Tibial nerve (tissue), 4 donors: ENCODE measurements around the gene CD2AP. TPM values are rescaled to one million over a fixed set of nuclear protein-coding genes. Genes with fewer than 3 reads are reported as not detected.

Source experiments
- DNase-seq, 2 donors: peaks; one replicate each; pipeline ENCODE4 v3.0.0-alpha.2; 2019; ENCODE audit warnings: low spot score in 2 of 2
- H3K27ac ChIP-seq, 4 donors: fragments of 200-600 bp; sonication (generic) in 3 of 4; one replicate each; pipeline ENCODE4 v1.5.1; 2017 to 2019; ENCODE audit warnings: mild to moderate bottlenecking in 1 of 4
- H3K27me3 ChIP-seq, 2 donors: fragments of 200-600 bp; sonication (generic) in 1 of 2; one replicate each; pipeline versions ENCODE4 v1.5.1 to v1.6.0; 2017 to 2019
- H3K36me3 ChIP-seq, 3 donors: fragments of 200-600 bp; sonication (generic); one replicate each; pipeline ENCODE4 v1.5.1; 2018 to 2019
- H3K4me1 ChIP-seq, 4 donors: fragments of 200-600 bp; sonication (generic) in 3 of 4; one replicate each; pipeline ENCODE4 v1.5.1; 2017 to 2019
- H3K4me3 ChIP-seq, 4 donors: fragments of 200-600 bp; sonication (generic) in 3 of 4; one replicate each; pipeline ENCODE4 v1.5.1; 2017 to 2019; ENCODE audit warnings: mild to moderate bottlenecking in 1 of 4, moderate library complexity in 1 of 4
- H3K9me3 ChIP-seq, 4 donors: fragments of 200-600 bp; sonication (generic) in 3 of 4; one replicate each; pipeline ENCODE4 v1.5.1; 2017 to 2019
- EP300 ChIP-seq, 2 donors: sonication (generic); formaldehyde crosslinking; IDR thresholded peaks; one replicate each; pipeline ENCODE4 v1.6.1; 2017; ENCODE audit warnings: antibody characterized with exemption in 2 of 2, mild to moderate bottlenecking in 1 of 2
- POLR2A ChIP-seq, 2 donors: fragments of 450-650 bp; IDR thresholded peaks; one replicate each; pipeline ENCODE4 v1.6.1; 2017; ENCODE audit warnings: antibody characterized with exemption in 2 of 2, mild to moderate bottlenecking in 2 of 2, moderate library complexity in 2 of 2
- WGBS, 2 donors: methylation state at CpG; one replicate each; pipeline ENCODE4 v1.1.5; 2018; 5-methylcytosine and 5-hydroxymethylcytosine counted together
- total RNA-seq, 4 donors: library from RNA; depleted of rRNA; stranded (reverse); fragments of >200 nt; gene quantifications; one replicate each; pipeline ENCODE4 v1.1.0, GENCODE V29; 2016
- TF ChIP-seq, protein P1 (sequence below), 5 experiments: fragments of 200-600 bp in 3 of 5; fragments of 450-650 bp in 2 of 5; sonication (generic) in 3 of 5; IDR thresholded peaks; one replicate each; pipeline ENCODE4 v1.5.1; 2016 to 2019; ENCODE audit warnings: antibody characterized with exemption in 5 of 5, mild to moderate bottlenecking in 3 of 5, moderate library complexity in 2 of 5

CD2AP gene
- total RNA-seq, 4 donors from 2014 or later: 18.4 to 32.1 (median 25.2) TPM

GRCh38 chr6:47653706-47654105 lies 176.1 kb downstream of the CD2AP start:
- DNase-seq: no peak
- no peaks in the 10 kb centered on the region for H3K36me3 ChIP-seq
- H3K27me3 ChIP-seq: no peaks in the 10 kb centered on the region
- no peak overlapping the region for H3K27ac ChIP-seq
- WGBS, 2 donors: 83 to 85% methylated on average over 5 of the region's 5 CpGs
- TF ChIP-seq POLR2A (IDR thresholded peaks at IDR 0.05): no peak
- H3K9me3 ChIP-seq: no peaks in the 10 kb centered on the region
- H3K4me1 ChIP-seq: no peaks in the 10 kb centered on the region
- H3K4me3 ChIP-seq: no peak overlapping the region

- no peaks in the 10 kb centered on the region for H3K36me3 ChIP-seq
- no peak for TF ChIP-seq POLR2A (IDR thresholded peaks at IDR 0.05)
- no peak for TF ChIP-seq EP300 (IDR thresholded peaks at IDR 0.05)
- TF ChIP-seq, protein P1, sequence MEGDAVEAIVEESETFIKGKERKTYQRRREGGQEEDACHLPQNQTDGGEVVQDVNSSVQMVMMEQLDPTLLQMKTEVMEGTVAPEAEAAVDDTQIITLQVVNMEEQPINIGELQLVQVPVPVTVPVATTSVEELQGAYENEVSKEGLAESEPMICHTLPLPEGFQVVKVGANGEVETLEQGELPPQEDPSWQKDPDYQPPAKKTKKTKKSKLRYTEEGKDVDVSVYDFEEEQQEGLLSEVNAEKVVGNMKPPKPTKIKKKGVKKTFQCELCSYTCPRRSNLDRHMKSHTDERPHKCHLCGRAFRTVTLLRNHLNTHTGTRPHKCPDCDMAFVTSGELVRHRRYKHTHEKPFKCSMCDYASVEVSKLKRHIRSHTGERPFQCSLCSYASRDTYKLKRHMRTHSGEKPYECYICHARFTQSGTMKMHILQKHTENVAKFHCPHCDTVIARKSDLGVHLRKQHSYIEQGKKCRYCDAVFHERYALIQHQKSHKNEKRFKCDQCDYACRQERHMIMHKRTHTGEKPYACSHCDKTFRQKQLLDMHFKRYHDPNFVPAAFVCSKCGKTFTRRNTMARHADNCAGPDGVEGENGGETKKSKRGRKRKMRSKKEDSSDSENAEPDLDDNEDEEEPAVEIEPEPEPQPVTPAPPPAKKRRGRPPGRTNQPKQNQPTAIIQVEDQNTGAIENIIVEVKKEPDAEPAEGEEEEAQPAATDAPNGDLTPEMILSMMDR (IDR thresholded peaks at IDR 0.05): no peak
- no peaks in the 10 kb centered on the region for H3K27me3 ChIP-seq
- H3K27ac ChIP-seq: no peak overlapping the region
- H3K4me1 ChIP-seq: no peaks in the 10 kb centered on the region
- no peak overlapping the region for H3K4me3 ChIP-seq
- no peak for DNase-seq
- 75 to 79% methylated on average over 4 of the region's 4 CpGs for WGBS, 2 donors
- no peaks in the 10 kb centered on the region for H3K9me3 ChIP-seq
Measured at GRCh38 chr6:47654255-47654654, 176.7 kb downstream of the CD2AP start.

GRCh38 chr6:47655719-47656595 lies 178.4 kb downstream of the CD2AP start:
- no peak overlapping the region for H3K4me3 ChIP-seq
- whole genome bisulfite sequencing, 2 donors: 65 to 78% methylated on average over 5 to 7 of the region's 7 CpGs

DNA sequence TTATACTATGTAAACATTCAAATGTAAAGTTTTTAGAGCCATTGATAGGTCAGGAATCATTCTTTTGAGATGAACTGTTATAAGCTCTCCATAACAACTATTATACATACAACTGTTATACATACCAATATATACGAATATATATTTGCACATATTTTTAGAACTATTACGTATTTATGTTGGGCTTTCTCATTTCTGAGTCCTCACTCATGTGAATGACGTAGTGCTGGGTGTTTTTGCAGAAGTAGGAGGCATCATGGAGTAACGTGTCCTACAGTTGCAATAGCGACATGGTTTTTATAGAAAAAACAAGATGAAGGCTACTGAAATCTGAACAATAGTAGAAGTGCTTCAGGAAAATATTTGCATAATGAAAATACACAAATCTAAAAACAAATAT lies 184.4 kb downstream of the CD2AP start:
- H3K27me3 ChIP-seq: no peaks in the 10 kb centered on the region
- WGBS, 2 donors: 72 to 82% methylated on average over 5 of the region's 5 CpGs
- no peaks in the 10 kb centered on the region for H3K4me1 ChIP-seq
- H3K27ac ChIP-seq: no peak overlapping the region
- no peaks in the 10 kb centered on the region for H3K9me3 ChIP-seq
- no peak for DNase-seq
- H3K4me3 ChIP-seq: no peak overlapping the region
- H3K36me3 ChIP-seq: no peaks in the 10 kb centered on the region
- TF ChIP-seq POLR2A (IDR thresholded peaks at IDR 0.05) (no peak), EP300 (IDR thresholded peaks at IDR 0.05) (no peak)
- TF ChIP-seq, protein P1 (IDR thresholded peaks at IDR 0.05): no peak

More at GRCh38 chr6:47655719-47656595, 178.4 kb downstream of the CD2AP start:
- no peaks in the 10 kb centered on the region for H3K4me1 ChIP-seq
- no peaks in the 10 kb centered on the region for H3K9me3 ChIP-seq
- no peak for DNase-seq
- H3K27me3 ChIP-seq: no peaks in the 10 kb centered on the region
- H3K36me3 ChIP-seq: no peaks in the 10 kb centered on the region
- no peak for TF ChIP-seq POLR2A (IDR thresholded peaks at IDR 0.05)
- TF ChIP-seq EP300 (IDR thresholded peaks at IDR 0.05): no peak
- TF ChIP-seq, protein P1 (IDR thresholded peaks at IDR 0.05): no peak
- no peak overlapping the region for H3K27ac ChIP-seq

- TF ChIP-seq EP300 (IDR thresholded peaks at IDR 0.05) (no peak), POLR2A (IDR thresholded peaks at IDR 0.05) (no peak)
- TF ChIP-seq, protein P1 (IDR thresholded peaks at IDR 0.05): no peak
- no peak overlapping the region for H3K27ac ChIP-seq
- no peak overlapping the region for H3K4me3 ChIP-seq
- 63 to 71% methylated on average over 13 of the region's 13 CpGs for WGBS, 2 donors
- H3K9me3 ChIP-seq: no peaks in the 10 kb centered on the region
- no peaks in the 10 kb centered on the region for H3K27me3 ChIP-seq
- H3K4me1 ChIP-seq: no peaks in the 10 kb centered on the region
- no peak for DNase-seq
- H3K36me3 ChIP-seq: no peaks in the 10 kb centered on the region
Measured at GRCh38 chr6:47663462-47664216, 186.1 kb downstream of the CD2AP start.
